Measurements from ENCODE around the gene ARNT2.

The ARNT2 gene

GRCh38 chr15:80577552-80578205 lies 173.5 kb downstream of the ARNT2 start:
- DNase-seq (ENCODE audit: low spot score), result no peak

- DNase-seq (ENCODE audit: low spot score), result no peak
Measured at GRCh38 chr15:80578206-80578595, 174.0 kb downstream of the ARNT2 start.

DNA sequence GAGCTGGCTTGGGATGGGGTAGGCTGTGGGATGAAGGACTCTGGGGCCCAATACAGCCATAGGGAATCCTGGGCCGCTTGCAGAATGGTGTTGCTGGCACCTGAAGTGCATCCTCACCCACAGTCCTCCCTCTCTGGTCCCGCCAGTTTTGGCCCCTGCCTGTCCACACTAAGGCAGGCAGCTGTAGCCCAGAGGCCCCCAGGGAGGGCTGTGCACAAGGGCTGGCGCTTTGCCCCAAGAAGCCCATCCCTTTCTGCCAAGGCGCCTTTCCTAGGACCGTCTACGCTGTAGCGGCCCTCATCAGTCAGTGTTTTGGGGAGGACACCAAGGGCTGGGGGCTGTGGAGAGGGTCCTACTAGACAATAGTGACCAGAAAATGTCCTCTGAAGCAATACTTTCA lies 174.7 kb downstream of the ARNT2 start:
- DNase-seq (ENCODE audit: low spot score), result no peak

DNA sequence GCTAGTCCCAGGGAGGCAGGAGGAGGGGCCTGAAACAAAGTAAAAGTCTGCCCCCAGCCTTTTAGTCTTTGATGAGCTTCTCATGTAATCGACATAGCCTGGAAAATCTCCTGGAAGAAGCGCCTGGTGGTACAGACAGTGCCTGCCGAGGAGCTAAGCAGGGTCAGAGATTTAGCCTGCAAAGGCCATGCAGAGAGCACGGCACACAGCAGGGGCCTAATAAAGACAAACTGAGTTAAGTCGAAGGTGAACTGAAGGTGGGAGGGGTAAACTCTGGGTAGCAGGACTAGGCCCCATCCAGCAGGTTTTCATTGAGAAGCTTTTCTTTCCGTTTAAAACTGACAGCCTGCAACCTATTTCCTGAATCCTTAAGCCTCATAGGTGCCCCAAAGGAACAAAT lies 175.4 kb downstream of the ARNT2 start:
- no peak for DNase-seq (ENCODE audit: low spot score)

GRCh38 chr15:80580106-80580505 lies 175.9 kb downstream of the ARNT2 start:
- no peak for DNase-seq (ENCODE audit: low spot score)

- DNase-seq (ENCODE audit: low spot score), result no peak
Measured at GRCh38 chr15:80580536-80581260, 176.5 kb downstream of the ARNT2 start.

DNA sequence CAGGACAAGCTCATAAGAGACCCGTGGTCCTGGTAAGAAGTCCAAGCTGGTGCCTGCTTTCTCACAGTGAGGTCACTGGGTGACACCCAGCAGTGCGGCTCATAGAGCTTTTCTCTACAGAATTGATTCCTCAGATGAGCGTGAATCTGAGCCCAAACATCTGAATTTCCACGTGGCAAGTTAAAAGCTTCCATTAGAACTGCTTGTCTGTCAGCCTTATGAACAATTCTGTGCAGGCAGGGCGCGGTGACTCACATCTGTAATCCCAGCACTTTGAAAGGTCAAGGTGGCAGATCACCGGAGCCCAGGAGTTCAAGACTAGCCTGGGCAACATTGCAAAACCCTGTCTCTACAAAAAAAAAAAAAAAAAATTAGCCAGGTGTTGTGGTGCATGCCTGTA lies 177.8 kb downstream of the ARNT2 start:
- no peak for DNase-seq (ENCODE audit: low spot score)

GRCh38 chr15:80582816-80583423 lies 178.7 kb downstream of the ARNT2 start:
- DNase-seq (ENCODE audit: low spot score), result no peak

DNA sequence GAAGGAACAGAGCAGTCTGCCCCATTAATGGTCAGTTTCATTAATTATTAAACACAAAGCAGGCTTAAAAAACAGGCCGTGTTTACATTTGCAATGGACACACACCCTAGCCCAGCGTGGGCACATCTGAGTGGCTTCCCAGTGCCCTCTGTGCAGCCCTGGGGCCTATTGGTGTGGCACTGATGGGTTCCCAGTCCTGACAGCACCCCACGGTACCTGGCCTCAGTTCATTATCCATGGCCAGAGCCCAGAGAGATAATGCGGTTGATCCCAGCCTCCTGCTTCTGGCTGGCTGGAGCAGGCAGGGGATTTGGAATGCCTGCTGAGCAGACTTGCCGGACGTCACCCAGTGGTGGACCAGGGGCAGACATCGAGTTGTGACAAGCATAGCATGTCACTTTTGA lies 180.4 kb downstream of the ARNT2 start:
- no peak for DNase-seq (ENCODE audit: low spot score)

DNA sequence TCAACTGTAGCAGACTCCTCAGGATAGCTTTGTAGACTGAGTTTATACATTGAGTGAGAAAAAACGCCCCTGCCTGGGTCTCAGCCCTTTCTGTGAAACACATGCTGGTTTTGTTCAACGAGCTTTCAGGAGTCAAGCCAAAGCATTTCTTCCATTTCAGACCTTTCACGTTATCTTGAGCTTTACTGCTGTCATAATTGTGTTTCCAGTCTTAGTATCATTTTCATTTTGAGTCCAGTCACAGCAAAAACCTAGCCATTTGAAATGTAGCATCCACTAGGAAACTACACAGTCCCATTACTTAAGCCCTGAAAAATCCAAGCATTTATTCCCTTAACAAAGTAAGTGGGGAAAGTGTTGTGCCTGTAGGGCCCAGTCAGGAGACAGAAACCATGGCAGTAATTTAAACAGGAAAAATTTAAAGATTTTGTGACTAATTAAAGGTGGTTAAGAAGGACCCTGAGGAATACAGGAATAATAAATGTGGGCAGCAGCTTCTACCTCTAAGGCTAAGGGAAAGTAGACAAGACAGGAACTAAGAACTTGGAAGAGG lies 180.9 kb downstream of the ARNT2 start:
- no peak for DNase-seq (ENCODE audit: low spot score)

DNA sequence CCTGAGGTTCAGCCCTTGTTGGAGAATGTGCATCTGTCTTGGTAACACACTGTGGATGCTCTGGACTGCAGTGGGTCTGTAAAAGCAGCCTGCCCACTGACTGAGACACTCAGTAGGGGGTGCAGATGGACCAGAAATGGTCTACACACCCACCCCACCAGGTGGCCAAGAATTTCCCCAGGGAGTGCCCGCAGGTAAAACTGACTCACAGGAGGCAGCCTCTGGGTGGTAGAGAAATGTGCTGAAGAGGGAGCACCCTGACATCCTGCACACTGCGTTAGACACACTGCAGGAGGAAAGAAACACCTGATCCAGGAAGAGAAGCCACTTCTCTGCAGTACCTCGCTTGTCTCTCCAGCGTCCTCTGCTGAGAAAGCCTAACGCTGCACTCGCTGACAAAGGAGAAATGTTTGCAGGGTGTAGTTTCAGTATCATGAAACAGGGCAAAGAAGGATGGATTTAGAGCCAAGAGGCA lies 181.4 kb downstream of the ARNT2 start:
- no peak for DNase-seq (ENCODE audit: low spot score)

- DNase-seq (ENCODE audit: low spot score), result no peak
Measured at GRCh38 chr15:80586161-80586560, 182.0 kb downstream of the ARNT2 start.

DNA sequence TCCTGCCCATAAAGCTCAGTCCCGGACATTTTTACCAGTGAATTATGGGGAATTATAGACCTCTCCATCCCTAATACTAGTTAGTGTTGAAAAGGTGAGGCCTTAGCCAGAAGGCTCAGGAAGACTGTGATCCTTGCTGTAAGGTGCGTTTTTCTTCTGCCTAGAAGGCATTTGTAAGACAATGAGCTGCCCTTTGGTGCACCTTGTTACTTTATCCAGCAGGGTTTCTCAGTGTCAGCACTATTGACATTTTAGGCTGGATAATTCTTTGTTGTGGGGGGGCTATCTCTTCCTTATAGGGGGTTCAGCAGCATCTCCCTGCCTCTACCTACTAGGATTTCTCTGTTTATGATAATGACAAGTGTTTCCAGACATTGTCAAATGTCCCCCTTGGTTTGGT lies 182.8 kb downstream of the ARNT2 start:
- no peak for DNase-seq (ENCODE audit: low spot score)

GRCh38 chr15:80587816-80588456 lies 183.8 kb downstream of the ARNT2 start:
- no peak for DNase-seq (ENCODE audit: low spot score)

GRCh38 chr15:80588801-80589200 lies 184.6 kb downstream of the ARNT2 start:
- DNase-seq (ENCODE audit: low spot score), result no peak

- no peak for DNase-seq (ENCODE audit: low spot score)
Measured at GRCh38 chr15:80590761-80591355, 186.7 kb downstream of the ARNT2 start.

- DNase-seq (ENCODE audit: low spot score), result no peak
Measured at GRCh38 chr15:80591471-80591870, 187.3 kb downstream of the ARNT2 start.

GRCh38 chr15:80591938-80592825 lies 188.0 kb downstream of the ARNT2 start:
- DNase-seq (ENCODE audit: low spot score), result no peak

- no peak for DNase-seq (ENCODE audit: low spot score)
Measured at GRCh38 chr15:80593486-80594030, 189.4 kb downstream of the ARNT2 start.

- no peak for DNase-seq (ENCODE audit: low spot score)
Measured at GRCh38 chr15:80594091-80594889, 190.1 kb downstream of the ARNT2 start.
